ENCODE measurements around the gene SHISA4. TPM values are rescaled to one million over a fixed set of nuclear protein-coding genes. Genes with fewer than 3 reads are reported as not detected.

The SHISA4 gene
- total and polyA plus RNA-seq, 2 donors (not counting 3 experiments of a cell fraction or from before 2014, with no cell fraction given) = 25.6 to 78.2 TPM

DNA sequence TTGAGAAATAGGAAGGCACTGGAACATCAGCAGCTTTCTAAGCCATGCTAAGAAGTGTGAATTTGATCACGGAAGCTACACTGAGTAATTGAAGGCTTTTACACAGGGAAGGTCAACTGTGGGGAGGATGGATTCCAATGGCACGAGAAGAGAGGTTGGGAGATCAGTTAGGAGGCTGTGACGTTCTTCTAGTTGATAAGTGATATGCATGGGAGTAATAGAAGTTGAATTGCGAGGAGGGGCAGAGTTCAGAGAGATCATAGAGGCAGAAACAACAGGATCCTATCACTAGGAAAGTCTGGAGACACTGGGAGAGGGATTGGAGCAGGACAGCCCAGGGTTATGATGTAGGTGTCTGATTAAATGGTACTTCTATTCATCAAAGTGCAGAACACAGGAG lies 41.4 kb downstream of the SHISA4 start:
- dilution Hi-C loops (cut with MboI; ENCODE audit: extremely low pct_ligation_motif_present, low sequenced_read_pairs) = no loop called here
- Histone ChIP-seq H3K9ac (replicated peaks; ENCODE audit: extremely low read depth, insufficient read depth, low read length) (no peak overlapping the region), H3K79me2 (ENCODE audit: control insufficient read depth, insufficient read depth, low read length) (no peaks in the 10 kb centered on the region), H3K27ac (ENCODE audit: insufficient read depth, low read depth, low read length) (no peak overlapping the region), H3K36me3 (ENCODE audit: control insufficient read depth in 2 of 2, extremely low read depth in 1 of 2, insufficient read depth in 2 of 2, low read length in 2 of 2) (no peaks in the 10 kb centered on the region), H3K4me1 (ENCODE audit: control insufficient read depth, extremely low read depth, insufficient read depth, low read length) (no peaks in the 10 kb centered on the region), H3K4me3 (replicated peaks in 1 of 3; ENCODE audit: insufficient read depth in 1 of 3, low read depth in 1 of 3, low read length in 3 of 3) (no peak overlapping the region), H4K20me1 (replicated peaks; ENCODE audit: control insufficient read depth, extremely low read depth, insufficient read depth, low read length) (no peaks in the 10 kb centered on the region), H3K9me1 (replicated peaks; ENCODE audit: control insufficient read depth, extremely low read depth, insufficient read depth, low read length) (no peaks in the 10 kb centered on the region), H2AFZ (ENCODE audit: low read depth, low read length) (no peak overlapping the region), H3K9me3 (replicated peaks; ENCODE audit: control insufficient read depth, insufficient read depth, low read length) (no peaks in the 10 kb centered on the region), H3K4me2 (ENCODE audit: insufficient read depth, low read length) (no peak overlapping the region), H3K27me3 (ENCODE audit: control insufficient read depth in 2 of 2, insufficient read depth in 2 of 2, low read length in 2 of 2) (peaks cover 8 to 11% of the 10 kb centered on the region in 2 experiments)
- CTCF ChIA-PET = no interaction called here
- POLR2A ChIA-PET = no interaction called here
- DNase-seq (ENCODE audit: low read depth, low spot score) (no peak), FAIRE-seq (no peak)
- no TSS peak for BruUV-seq (replicated peaks)
- intact Hi-C loops (cut with micrococcal nuclease) = no loop called here
- TF ChIP-seq FOS (IDR thresholded peaks at IDR 0.05; ENCODE audit: borderline replicate concordance, insufficient read depth, low read length) = no peak

DNA sequence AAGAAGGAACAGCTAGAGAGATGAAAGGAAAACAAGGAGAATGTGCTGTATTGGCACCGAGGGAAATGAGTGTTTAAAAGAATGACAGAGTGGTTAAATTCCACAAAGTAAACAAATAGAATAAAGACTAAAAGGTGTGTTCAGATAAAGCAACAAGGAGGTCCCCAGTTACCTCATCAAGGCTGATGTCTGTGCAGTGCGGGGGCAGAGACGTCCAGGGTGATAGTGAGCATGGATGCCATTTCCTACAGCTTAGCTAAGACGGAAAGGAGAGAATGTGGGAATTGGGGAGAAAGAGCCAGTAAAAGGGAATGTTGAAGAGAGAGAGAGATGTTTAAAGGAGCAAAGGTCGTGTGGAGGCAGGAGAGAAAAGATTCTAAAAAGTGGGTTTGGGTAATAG lies 42.1 kb downstream of the SHISA4 start:
- DNase-seq (ENCODE audit: low read depth, low spot score) (no peak), FAIRE-seq (no peak)
- POLR2A ChIA-PET = no interaction called here
- Histone ChIP-seq H3K27ac (ENCODE audit: insufficient read depth, low read depth, low read length) (no peak overlapping the region), H3K27me3 (ENCODE audit: control insufficient read depth in 2 of 2, insufficient read depth in 2 of 2, low read length in 2 of 2) (peaks cover 8 to 11% of the 10 kb centered on the region in 2 experiments), H3K9me1 (replicated peaks; ENCODE audit: control insufficient read depth, extremely low read depth, insufficient read depth, low read length) (no peaks in the 10 kb centered on the region), H3K79me2 (ENCODE audit: control insufficient read depth, insufficient read depth, low read length) (no peaks in the 10 kb centered on the region), H4K20me1 (replicated peaks; ENCODE audit: control insufficient read depth, extremely low read depth, insufficient read depth, low read length) (no peaks in the 10 kb centered on the region), H3K4me1 (ENCODE audit: control insufficient read depth, extremely low read depth, insufficient read depth, low read length) (no peaks in the 10 kb centered on the region), H3K9ac (replicated peaks; ENCODE audit: extremely low read depth, insufficient read depth, low read length) (no peak overlapping the region), H3K9me3 (replicated peaks; ENCODE audit: control insufficient read depth, insufficient read depth, low read length) (no peaks in the 10 kb centered on the region), H3K4me2 (ENCODE audit: insufficient read depth, low read length) (no peak overlapping the region), H2AFZ (ENCODE audit: low read depth, low read length) (no peak overlapping the region), H3K4me3 (replicated peaks in 1 of 3; ENCODE audit: insufficient read depth in 1 of 3, low read depth in 1 of 3, low read length in 3 of 3) (no peak overlapping the region), H3K36me3 (ENCODE audit: control insufficient read depth in 2 of 2, extremely low read depth in 1 of 2, insufficient read depth in 2 of 2, low read length in 2 of 2) (no peaks in the 10 kb centered on the region)
- CTCF ChIA-PET = interaction anchor here (0.7 kb wide), 1 partner anchor 35 kb away, joined by 3 read pairs; no protein-coding TSS in a partner anchor
- TF ChIP-seq, protein P1, sequence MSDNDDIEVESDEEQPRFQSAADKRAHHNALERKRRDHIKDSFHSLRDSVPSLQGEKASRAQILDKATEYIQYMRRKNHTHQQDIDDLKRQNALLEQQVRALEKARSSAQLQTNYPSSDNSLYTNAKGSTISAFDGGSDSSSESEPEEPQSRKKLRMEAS (IDR thresholded peaks at IDR 0.05; ENCODE audit: insufficient read depth, insufficient read length) = no peak
- TF ChIP-seq MYC (IDR thresholded peaks at IDR 0.05; ENCODE audit: low read depth, low read length) = no peak
- no peak for TF ChIP-seq FOS (IDR thresholded peaks at IDR 0.05; ENCODE audit: borderline replicate concordance, insufficient read depth, low read length)
- BruUV-seq (replicated peaks) = no TSS peak
- intact Hi-C loops (cut with micrococcal nuclease) = no loop called here
- dilution Hi-C loops (cut with MboI; ENCODE audit: extremely low pct_ligation_motif_present, low sequenced_read_pairs) = no loop called here
